NT2/D1 (cell line): ENCODE results near the gene NOL8.

ENCODE experiments used
- YY1 ChIP-seq: IDR thresholded peaks from 2 replicates; pipeline ENCODE4 v1.6.1; 2011; ENCODE audit not compliant: insufficient read length, insufficient read depth
- ZNF274 ChIP-seq: IDR thresholded peaks from 2 replicates; pipeline ENCODE4 v1.6.1; 2011; ENCODE audit warnings: mild to moderate bottlenecking, low read depth, low read length

- TF ChIP-seq ZNF274, result no peak
- TF ChIP-seq YY1, result no peak
These were observed 47.0 kb downstream of the NOL8 start for GRCh38 chr9:92278110-92278509.
